Measurements from ENCODE around the gene MRC1.

Gene MRC1

DNA sequence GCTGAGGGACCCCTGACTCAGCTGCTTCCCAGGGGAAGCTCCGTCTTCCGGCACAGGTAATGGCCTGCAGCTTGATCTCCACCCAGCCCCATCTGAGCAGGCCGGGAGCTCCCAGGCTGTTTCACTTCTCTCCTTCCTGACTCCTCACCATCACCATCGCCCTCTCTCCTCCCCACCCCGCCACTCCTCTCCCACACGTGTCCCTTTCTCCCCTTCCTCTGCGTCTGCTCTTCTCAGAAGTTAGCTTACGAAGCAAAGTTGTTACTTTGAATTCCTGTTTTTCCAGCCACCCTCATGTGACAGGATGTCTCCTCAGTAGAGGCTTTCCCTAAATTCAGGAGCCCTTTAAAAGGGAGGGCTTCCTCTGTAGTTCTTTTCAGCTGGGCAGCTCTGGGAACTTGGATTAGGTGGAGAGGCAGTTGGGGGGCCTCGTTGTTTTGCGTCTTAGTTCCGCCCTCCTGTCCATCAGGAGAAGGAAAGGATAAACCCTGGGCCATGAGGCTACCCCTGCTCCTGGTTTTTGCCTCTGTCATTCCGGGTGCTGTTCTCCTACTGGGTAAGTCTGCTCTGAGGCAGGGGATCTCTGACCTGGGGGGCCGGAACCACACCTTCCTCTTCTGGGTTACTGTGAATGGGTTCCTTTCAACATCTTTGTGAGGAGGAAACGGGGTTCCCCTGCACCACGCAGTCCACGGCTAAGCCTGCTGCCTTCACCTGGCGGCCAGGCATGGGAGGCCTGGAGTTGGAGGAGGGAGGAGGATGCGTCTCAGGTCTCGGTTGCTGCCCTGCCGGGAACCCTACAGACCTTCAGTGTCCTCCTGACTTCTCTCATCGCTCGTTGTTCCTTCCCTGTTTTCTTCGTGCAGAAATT lies at the start of gene MRC1:
Gene MRC1, plus strand, starts transcription at position 378 of the 871 bp plus-strand sequence. Its CDS starts 118 bp downstream, at position 496.
- DNase-seq = no peak

- no peak for DNase-seq
These were observed 45.0 kb upstream of the MRC1 start for GRCh38 chr10:17764142-17764541.

GRCh38 chr10:17765602-17766001 lies 43.5 kb upstream of the MRC1 start:
- no peak for DNase-seq

- DNase-seq = no peak
These were observed 42.4 kb upstream of the MRC1 start for GRCh38 chr10:17766731-17767130.

GRCh38 chr10:17768496-17768895 lies 40.7 kb upstream of the MRC1 start:
- DNase-seq = no peak

DNA sequence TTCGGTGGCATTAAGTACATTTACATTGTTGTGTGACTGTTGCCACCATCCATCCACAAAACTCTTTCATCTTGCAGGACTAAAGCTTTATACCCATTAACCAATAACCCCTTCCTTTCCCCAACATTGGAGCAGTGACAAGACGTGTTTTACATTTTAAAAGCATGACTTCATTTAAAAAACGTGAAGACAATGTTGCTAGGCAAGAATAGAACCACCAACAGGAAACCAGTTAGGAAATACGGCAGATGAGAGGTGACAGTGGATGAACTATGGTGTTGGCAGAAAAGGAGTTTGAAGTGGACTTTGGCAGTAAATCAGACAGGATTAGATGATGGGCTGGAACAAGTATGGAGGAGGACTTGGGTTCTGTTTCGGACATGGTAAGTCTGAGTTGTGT lies 40.2 kb upstream of the MRC1 start:
- DNase-seq = no peak

GRCh38 chr10:17771017-17771416 lies 38.1 kb upstream of the MRC1 start:
- DNase-seq = no peak

- no peak for DNase-seq
These were observed 29.4 kb upstream of the MRC1 start for GRCh38 chr10:17779784-17780183.

DNA sequence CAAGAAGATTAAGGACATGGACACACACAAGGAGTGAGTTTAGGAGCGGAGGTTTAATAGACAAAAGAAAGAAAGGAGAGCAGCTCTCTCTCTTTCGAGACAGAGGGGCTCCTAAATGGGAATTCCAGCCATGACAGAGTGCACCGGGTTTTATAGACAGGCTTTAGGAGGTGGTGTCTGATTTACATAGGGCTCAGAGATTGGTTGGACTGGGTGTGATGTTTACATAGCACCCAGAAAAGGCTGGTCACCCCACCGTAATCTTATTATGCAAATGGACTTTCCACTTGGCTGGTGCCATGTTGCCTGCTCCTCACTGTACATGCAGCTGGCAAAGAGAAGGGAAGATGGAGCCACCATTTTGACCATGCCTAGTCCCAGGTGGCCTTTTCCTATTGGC lies 28.4 kb upstream of the MRC1 start:
- DNase-seq = no peak

DNA sequence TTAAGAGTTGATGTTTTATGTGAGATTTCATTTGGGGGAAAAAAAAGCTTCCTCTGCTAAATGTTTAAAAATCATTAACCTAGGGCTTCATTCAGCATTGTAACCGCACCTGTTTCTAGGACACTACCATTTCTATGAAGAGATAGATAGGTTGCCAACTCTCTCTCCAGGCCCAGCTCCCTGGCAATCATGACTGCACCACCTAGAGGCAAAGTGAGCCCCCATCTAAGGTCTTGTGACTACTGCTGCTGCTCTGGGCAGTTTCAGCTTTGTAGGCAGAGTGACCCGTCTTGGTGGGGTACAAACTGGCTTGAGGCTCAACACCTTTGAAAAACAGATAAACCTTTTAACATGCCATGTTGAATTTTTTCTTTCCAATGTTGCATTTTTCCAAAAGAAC lies 27.3 kb upstream of the MRC1 start:
- no peak for DNase-seq

- DNase-seq = peak; percentile 36 to 75
These were observed 26.1 kb upstream of the MRC1 start for GRCh38 chr10:17782921-17783665.

GRCh38 chr10:17783751-17784150 lies 25.4 kb upstream of the MRC1 start:
- DNase-seq = no peak

- peak in 1 of 2 experiments; percentile 26 for DNase-seq
These were observed 24.5 kb upstream of the MRC1 start for GRCh38 chr10:17784688-17785087.

DNA sequence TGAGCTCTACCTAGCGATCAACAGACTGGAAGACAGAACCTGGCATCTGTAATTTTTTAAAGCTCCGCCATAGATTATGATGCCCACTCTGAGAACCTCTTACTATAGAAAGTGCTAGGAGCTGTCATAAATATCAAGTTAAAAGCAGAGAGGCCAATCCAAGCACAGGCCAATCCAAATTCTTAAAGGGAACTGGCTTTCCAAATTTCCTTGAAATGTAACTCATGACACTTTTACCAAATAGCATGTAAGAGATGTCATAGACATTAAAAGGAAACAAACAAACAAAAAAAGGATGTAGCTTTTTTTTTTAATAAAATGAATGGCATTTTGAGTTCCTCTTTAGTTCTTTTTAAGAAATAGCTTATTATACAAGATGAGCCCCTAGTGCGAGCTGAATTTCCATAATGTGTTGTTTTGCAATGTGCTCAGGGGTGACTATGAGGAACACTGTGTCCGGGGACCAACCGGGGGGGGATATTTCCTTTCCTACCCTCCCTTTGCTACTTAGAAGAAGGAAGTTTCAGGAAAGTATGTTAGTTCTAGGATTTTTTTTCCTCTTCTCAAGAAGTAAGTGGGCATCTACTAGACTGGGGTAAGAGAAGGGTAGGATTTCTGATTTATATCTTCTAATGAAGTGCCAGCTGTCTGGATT lies 23.7 kb upstream of the MRC1 start:
- no peak for DNase-seq

GRCh38 chr10:17787087-17787961 lies 21.8 kb upstream of the MRC1 start:
- DNase-seq = no peak

GRCh38 chr10:17788646-17789045 lies 20.5 kb upstream of the MRC1 start:
- no peak for DNase-seq

GRCh38 chr10:17789396-17789795 lies 19.8 kb upstream of the MRC1 start:
- no peak for DNase-seq

DNA sequence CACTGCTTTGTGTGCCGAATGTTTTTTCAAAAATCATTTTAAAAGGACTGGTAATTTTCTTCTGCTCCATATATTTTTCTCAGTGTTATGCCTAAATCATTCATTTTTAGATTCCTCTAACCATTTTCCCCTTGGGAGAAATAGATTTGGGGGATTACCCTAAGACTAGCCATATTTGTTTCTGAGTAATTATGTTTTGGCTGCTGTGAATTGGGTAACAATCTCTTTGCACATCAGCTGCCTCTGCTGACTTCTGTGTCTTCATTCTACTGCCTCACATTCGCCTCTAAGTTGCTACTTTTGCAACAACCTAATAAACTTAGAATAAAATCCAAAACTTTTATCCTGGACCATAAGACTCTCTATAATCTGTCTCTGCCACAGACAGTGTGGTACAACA lies 18.5 kb upstream of the MRC1 start:
- no peak for DNase-seq

GRCh38 chr10:17792991-17793390 lies 16.2 kb upstream of the MRC1 start:
- no peak for DNase-seq

- no peak for DNase-seq
These were observed 15.1 kb upstream of the MRC1 start for GRCh38 chr10:17793823-17794644.

DNA sequence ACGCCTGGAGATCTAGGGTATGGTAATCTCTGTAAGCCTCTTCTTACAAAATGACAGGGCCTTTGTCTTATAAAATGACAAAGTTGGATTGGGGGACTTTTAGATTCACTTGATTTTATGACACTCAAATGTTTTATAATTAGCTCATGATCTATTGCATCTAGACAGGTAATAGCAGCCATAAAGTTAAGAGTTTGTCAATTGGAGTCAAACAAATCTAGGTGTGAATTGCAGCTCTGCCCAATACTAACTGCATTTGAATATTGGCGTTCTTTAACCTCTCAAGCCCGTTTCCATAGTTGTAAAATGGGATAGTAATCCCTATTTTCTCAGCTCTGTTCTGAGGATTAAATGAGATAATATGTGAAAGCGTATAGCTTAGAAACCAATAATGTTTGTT lies 14.1 kb upstream of the MRC1 start:
- DNase-seq = no peak
